ENCODE results near the gene ZNF423.
"Not testable (repeated sequence)": the region's sequence is repeated elsewhere in the genome, so short reads cannot be mapped to it uniquely, and the experiment has no call there.

ZNF423 gene

GRCh38 chr16:49564496-49565229 is 291.2 kb downstream of the ZNF423 start:
- no peak overlapping the region for H3K4me3 ChIP-seq (ENCODE audit: low read depth, low read length)
- no peak for TF ChIP-seq CTCF (IDR thresholded peaks at IDR 0.05; ENCODE audit: insufficient read depth, low read depth, low read length, missing control alignments)
- DNase-seq (ENCODE audit: low read depth), result no peak

GRCh38 chr16:49563666-49564065 is 292.2 kb downstream of the ZNF423 start:
- no peak for TF ChIP-seq CTCF (IDR thresholded peaks at IDR 0.05; ENCODE audit: insufficient read depth, low read depth, low read length, missing control alignments)
- no peak overlapping the region for H3K4me3 ChIP-seq (ENCODE audit: low read depth, low read length)
- DNase-seq (ENCODE audit: low read depth), result no peak

GRCh38 chr16:49562894-49563293 is 293.0 kb downstream of the ZNF423 start:
- not testable (repeated sequence) for DNase-seq (ENCODE audit: low read depth); H3K4me3 ChIP-seq (ENCODE audit: low read depth, low read length)

- no peak for DNase-seq (ENCODE audit: low read depth)
- TF ChIP-seq CTCF (IDR thresholded peaks at IDR 0.05; ENCODE audit: insufficient read depth, low read depth, low read length, missing control alignments), result no peak
- no peak overlapping the region for H3K4me3 ChIP-seq (ENCODE audit: low read depth, low read length)
These were observed 293.7 kb downstream of the ZNF423 start for GRCh38 chr16:49562228-49562627.

GRCh38 chr16:49560004-49560830 is 295.7 kb downstream of the ZNF423 start:
- no peak for DNase-seq (ENCODE audit: low read depth)
- no peak overlapping the region for H3K4me3 ChIP-seq (ENCODE audit: low read depth, low read length)
- no peak for TF ChIP-seq CTCF (IDR thresholded peaks at IDR 0.05; ENCODE audit: insufficient read depth, low read depth, low read length, missing control alignments)

GRCh38 chr16:49559242-49559641 is 296.7 kb downstream of the ZNF423 start:
- DNase-seq (ENCODE audit: low read depth), result no peak
- TF ChIP-seq CTCF (IDR thresholded peaks at IDR 0.05; ENCODE audit: insufficient read depth, low read depth, low read length, missing control alignments), result no peak
- H3K4me3 ChIP-seq (ENCODE audit: low read depth, low read length), result no peak overlapping the region

- DNase-seq (ENCODE audit: low read depth), result no peak
- no peak overlapping the region for H3K4me3 ChIP-seq (ENCODE audit: low read depth, low read length)
- TF ChIP-seq CTCF (IDR thresholded peaks at IDR 0.05; ENCODE audit: insufficient read depth, low read depth, low read length, missing control alignments), result no peak
These were observed 297.5 kb downstream of the ZNF423 start for GRCh38 chr16:49558451-49558850.
